Activated naive CD8-positive, alpha-beta T cell treated with anti-CD3 and anti-CD28 coated beads, Interleukin-2, amount 50 U/mL, for 16 hours (primary cell): ENCODE measurements around the gene RGS10.
"Not testable (repeated sequence)": the region's sequence is repeated elsewhere in the genome, so short reads cannot be mapped to it uniquely, and the experiment has no call there.

Experiments
- DNase-seq: peaks from one replicate; pipeline ENCODE4 v3.0.0-alpha.2; 2020; ENCODE audit warnings: low read depth, low spot score

RGS10 gene

DNA sequence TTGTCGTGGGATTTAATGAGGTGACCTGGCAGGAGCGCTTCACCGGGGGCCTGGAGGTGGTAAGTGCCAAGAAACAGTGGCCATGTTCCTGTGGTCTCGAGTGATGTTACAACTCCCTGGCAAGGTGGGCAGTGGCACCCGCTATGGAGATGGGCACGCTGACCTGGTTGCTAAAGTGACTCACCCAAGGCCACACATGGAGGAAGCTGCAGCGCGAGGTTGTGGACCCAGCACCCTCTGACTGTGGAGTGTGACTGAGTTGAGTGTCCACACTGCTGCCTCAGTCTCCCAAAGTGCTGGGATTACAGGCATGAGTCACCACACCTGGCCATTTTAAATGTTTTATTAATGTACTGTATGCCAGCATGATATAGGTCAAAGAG lies 73.2 kb downstream of the RGS10 start:
- DNase-seq: no peak

DNA sequence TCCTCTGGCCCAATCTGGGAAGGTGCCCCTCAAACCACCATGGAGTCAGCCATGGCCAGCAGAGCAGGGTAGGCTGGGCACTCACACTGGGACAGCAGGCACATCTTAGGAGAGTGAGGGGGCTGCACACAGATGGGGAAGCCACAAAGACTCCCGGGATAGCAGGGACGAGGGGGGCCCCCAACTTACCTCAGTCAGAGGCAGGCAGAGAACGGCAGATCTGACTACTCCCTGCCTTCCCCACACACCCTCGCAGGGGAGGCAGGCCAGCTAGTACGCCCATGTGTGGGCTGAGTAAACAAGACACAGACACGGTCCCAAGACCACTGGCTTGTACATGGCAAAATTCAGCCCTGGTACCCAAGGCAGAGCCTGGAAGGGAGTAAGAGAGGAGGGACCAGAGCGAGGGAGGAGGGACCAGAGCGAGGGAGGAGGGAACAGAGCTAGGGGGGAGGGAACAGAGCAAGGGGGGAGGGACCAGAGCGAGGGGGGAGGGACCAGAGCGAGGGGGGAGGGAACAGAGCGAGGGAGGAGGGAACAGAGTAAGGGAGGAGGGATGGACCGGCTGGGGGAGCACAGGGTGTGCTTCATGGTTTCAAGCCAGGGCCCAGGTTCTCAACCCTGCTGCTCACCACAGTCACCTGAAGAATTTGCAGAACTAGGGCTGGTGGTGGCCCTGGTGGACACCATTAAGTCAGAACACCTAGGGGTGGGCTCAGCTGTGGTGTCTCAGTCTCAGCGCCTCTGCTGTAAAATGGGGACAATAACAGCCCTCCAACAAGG lies 73.8 kb downstream of the RGS10 start:
- no peak for DNase-seq

DNA sequence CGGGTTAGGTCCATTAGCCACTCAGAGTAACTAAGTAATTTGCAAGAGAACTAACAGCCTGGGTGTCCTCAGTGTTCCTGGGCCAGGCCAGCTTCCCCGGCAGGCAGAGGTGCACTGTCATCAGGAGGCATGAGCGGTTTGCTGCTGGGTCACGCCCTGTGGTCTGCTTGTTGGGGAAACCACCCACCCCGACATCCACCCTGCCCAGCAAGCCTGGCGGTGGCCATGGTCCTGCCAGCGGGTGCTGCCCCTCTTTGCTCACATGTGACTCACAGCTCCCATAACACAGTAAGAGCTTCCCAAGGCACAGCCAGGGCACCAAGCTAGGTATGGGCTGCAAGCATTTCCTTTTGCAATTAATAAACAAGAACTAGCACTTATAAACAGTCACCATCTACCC lies 75.9 kb downstream of the RGS10 start:
- DNase-seq: no peak

DNA sequence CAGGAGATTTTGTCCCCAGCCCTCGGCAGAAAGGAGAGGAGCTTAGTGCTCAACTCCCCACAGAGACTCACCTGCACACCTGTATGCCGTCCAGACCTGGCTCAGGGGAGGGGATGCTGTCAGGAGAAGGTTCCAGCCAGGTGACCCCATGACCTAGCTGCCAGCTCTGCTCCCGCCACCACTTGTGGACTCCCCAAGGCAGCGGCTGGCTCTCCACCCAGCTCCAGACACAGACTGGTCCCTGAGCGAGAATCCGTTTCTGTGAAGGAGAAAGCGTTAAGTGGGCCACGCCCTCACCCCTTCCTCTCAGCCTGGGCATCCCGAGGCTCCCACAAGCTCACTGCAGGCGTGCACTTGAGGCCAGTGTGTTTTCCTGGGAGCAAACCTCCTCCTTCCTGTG lies 76.4 kb downstream of the RGS10 start:
- DNase-seq: no peak

DNA sequence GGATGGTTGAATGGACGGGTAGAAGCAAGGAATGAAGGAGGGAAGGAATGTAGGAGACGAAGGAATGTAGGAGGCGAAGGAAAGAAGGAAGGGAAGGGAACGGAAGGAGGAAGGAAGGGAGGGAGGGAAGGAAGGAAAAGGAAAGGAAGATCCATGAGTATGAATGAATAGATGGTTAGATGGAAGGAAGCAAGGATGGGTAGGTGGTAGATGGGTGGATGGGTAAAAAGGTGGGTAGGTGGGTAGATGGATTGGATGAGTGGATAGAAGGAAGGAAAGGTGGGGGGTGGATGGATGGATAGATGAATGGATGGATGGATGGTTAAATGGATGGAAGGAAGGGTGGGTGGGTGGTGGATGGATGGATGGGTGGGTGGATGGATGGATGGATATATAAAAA lies 77.4 kb downstream of the RGS10 start:
- no peak for DNase-seq

DNA sequence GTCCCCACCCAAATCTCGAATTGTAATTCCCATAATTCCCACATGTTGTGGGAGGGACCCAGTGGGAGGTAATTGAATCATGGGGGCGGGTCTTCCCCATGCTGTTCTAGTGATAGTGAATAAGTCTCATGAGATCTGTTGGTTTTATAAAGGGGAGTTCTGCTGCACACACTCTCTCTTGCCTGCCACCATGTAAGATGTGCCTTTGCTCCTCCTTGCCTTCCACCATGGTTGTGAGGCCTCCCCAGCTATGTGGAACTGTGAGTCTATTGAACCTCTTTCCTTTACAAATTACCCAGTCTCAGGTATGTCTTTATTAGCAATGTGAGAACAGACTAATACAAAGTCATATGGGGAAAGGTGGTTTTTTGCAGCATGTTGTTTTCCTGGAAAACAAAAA lies 79.3 kb downstream of the RGS10 start:
- not testable (repeated sequence) for DNase-seq

DNA sequence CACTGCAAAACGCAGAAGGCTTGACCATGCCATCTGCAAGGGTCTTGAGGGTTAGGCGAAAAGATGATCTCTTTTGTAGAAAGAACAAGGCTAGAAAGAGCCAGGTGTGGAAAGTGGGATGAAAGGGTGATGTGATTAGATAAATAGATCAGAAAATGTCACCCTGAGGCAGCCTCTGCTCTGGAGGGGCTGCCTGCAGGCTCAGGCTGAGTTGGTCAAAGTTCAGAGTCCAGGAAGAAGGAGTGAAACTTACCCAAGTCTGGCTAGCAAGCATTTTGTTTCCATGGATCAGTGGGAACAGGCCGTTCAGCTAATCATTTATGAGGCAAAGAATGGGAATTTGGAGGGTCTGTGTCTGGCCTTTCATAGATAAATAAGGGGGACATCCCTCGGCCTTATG lies 79.7 kb downstream of the RGS10 start:
- no peak for DNase-seq

DNA sequence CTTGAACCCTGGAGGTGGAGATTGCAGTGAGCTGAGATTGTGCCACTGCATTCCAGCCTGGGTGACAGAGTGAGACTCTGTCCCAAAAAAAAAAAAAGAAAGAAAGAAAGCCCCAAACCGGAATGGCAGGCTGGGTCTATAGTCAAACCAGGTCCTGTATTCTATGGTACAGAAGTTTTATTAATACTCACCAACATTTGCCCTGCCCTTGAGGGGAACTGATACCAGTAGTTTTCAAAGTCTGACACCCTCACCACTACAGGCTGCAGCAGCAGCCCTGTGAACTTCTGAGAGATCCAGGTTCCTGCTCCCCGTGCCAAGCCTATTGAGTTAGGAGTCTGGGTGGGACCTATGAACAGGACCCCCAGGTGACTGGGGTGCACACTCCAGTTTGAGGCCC lies 80.6 kb downstream of the RGS10 start:
- DNase-seq: no peak

DNA sequence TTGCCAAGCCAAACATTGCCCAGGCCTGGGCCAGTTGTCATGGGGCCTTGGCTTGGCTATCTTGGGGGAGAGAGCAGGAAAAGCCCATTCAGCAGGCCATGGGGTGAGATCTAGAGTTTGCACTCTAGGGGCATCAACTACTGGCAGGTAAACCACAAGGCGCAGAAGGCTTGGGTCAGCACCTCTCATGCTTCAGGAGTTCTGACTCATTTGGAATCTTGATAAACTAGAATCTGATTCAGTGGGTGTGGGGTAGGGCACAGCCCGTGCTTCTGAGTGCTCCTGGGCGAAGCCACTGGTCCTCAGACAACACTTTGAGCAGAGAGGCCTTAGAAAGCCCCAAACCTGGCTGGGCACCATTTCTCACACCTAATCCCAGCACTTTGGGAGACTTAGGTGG lies 81.1 kb downstream of the RGS10 start:
- DNase-seq: no peak

DNA sequence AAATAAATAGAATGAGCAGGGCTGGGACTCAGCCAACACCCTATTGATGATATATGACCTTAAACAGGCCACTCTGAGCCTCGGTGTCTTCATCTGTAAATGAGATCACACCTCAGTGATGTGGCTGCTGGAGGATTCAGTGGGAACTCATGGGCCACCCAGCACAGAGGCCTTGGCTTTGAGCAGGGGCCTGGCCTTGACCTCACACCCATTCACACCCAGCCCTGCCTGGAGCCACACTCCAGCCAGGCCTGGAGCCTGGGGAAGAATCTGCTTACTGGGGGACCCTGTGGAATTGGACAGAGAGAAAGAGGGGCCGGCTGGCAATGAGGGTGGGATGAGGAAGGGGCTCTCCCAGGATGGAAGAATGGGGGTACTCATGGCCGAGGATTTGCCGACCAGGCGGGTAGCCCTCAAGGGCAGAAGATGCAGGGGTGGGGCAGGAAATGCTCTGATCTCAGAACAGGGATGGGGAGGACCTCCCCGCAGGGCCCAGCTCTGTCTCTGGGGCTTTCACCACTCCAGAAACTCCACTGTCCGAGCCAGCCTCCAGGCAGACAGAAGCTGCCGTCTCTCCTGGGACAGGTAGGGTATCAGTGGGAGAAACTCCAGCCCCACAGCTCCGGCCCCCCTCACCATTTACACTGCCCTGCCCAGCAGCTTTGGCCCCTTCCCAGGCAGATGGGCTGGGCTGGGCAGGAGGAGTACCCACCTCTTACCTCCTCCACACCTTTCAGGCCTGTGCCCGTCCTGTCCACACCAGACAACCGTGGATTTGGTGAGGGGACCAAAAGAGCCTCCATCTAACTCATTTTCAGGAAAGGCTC lies 81.9 kb downstream of the RGS10 start:
- no peak for DNase-seq

DNA sequence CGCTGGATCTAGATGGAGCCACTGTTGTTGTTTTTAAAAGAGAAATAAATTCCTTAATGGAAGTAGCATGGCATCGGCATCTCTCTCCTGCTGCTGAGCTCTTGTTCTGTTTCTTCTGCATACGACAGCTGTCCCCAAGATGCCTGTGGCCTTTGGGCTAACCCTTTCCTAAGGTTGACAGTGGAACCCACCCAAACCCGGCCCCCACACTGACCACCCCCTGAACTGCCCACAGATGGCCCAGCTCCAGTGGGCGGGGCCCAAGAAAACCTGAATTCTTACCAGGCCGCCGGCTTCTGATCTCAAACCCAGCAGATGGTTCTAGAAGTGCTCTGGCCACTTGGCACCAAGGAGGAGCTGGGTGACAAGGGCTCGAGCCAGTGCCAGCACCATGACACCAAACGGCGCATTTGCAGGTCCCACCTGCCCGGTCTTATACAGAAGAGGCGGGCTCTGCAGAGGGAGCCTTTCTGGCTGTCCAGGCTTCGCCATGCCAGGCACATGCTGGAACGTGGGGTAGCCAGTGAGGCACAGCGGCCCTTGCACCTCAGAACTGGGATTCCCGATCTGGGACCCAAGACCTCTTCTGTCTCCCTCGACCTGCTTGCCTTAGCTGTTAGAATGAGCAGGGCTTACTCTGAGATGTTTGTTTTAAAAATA lies 82.7 kb downstream of the RGS10 start:
- no peak for DNase-seq

DNA sequence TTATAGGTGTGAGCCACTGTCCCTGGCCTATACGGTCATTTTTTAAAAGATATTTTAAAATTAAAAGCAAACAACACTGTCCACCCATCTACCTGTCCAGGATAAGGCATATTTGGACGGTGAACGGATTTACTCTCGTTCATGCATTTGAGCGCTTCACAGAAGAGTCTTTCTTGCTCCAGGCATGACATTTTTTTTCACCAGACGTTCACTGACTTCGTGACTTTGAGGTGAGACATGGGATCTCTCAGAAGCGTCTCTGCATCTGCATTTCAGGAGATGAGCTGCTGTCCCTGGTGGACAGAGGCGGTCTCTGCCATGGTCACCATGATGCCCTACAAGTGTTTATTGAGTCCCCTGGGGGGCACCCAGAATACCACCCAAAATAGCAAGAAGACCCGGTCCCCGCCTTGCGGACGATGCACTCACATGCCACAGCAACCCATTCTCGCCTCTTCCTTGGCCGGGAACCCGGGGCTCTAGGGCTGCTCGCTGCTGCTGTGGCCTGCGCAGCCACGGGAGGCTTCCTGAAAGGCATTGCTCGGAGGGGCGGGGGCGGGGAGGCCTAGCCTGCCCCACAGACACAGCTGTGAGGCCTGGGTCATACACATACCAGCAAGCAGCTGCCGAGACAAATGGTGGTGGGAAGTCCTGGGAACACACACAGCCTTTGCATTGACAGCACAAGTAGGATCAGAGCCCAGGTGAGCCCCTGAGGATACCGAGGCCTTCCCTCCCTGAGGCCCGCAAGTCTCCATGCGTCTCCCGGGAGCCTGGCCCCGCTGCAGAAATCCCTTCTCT lies 84.4 kb downstream of the RGS10 start:
- DNase-seq: no peak

DNA sequence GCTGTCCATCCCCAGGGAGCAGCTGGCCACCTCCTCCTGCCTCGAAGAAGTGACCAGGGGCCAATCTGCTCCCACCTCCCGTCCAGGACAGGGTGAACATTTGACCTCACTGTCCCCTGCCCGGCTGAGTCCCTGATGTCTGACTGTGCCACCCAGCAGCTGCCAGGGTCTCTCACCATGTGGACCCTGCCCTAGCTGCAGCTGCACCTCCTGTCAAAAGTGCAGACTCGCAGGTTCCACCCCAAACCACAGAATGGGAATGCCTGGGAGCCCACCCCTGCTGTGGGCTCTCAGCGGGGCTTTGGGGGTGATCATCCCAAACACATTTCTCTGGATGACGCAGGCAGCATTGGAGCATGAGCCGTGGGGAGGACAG lies 86.1 kb downstream of the RGS10 start:
- no peak for DNase-seq

DNA sequence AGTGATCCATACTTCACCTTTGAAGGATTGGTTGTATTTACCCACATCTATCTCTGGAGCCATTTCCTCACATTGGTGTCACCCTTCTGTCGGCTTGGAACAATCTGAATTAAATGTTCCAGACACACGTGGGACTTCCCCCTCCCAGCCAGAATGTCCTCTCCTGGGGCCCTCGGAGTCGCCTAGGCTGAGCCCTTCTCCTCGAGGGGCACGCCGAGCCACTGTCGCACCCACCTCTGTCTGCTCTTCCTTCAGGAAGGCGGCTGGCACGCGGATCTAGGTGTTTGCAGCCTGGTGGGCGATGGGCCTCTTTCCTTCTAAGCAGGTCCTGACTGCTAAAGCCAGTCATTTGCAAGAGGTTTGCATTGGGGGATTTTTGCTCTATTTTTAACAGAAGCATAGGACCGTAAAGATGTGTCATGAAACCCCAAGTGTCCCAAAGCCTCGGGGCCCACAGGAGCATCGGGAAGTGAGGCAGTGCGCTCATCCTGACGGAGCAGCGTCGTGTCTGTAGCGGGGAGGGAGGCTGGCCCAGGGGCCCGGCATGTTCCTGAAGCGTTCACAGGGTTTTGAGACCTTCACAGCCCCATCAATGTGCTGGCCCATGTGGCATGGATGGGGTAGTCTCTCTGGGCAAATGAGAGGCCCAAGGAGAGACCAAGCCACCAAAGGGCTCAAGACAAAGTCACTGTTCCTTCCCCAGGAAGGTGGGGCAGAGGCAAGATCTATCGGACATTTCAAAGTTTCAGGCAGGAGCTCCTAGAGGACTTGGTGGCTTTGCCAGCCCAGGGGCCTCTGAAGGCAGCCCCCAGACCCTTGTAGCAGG lies 86.7 kb downstream of the RGS10 start:
- DNase-seq: no peak

DNA sequence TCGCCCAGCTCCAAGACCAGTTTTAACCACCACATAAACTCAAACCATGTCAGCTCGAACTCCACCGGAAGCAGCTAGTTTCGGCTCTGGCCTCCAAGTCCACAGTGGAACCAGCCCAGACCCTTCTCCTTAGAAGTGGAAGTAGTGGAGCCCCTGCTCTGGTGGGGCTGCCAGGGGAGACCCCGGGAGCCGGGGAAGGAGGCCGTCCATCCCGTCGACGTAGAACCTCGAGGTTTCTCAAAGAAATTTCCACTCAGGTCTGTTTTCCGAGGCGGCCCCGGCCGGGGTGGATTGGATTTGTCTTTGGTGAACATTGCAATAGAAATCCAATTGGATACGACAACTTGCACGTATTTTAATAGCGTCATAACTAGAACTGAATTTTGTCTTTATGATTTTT lies 87.5 kb downstream of the RGS10 start:
- DNase-seq: no peak

DNA sequence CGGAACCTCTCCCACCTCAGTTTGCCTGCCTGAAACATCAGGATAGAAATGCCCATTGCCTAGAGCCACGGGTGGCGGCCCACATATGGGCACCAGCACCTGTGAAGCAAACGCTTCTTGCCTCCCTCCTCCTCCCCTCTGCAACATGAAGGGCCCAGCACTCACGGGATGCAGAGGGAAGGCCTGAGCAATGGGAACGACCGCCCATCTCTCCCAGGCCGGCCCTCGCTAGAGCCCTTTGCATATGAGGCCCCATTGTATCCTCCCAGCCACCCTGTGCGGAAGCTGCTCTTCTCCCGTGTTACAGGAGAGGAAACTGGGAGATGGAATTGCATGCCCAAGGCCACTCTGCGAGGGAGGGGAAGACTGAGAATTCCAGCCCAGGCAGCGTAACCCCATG lies 88.2 kb downstream of the RGS10 start:
- no peak for DNase-seq

DNA sequence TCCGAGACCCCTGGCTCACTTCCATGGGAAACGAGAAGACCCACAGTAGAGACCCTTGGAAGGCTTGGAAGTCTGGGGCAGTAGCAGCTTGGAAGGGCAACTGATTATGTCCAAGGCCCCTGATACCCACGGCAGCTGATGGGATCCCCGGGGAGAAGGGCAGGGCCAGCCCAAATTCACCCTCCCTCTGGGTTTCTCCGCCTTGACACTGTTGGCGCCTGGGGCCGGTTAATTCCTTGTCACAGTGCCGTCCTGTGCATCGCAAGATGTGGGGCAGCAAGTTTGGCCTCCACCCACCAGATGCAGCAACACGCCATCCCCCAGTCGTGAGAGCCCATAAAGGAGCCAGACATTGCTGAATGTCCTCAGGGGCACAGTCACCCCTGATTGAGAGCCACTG lies 89.2 kb downstream of the RGS10 start:
- no peak for DNase-seq

DNA sequence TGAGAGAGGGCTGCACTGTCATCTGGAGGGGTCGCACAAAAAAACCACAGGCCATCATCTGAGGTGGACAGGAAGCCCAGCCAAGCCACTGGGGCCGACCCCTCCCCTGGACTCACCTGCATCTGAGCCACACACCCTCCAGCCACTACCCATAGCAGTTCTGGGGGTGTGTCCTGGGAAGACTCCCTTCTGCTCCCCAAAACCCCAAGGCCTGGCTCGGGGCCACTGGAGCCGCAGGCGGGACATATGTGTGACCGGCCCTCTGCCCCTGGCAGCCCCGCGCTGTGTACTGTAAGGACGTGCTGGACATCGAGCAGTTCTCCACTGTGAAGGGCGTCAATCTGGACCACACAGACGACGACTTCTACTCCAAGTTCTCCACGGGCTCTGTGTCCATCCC lies 90.1 kb downstream of the RGS10 start:
- no peak for DNase-seq

DNA sequence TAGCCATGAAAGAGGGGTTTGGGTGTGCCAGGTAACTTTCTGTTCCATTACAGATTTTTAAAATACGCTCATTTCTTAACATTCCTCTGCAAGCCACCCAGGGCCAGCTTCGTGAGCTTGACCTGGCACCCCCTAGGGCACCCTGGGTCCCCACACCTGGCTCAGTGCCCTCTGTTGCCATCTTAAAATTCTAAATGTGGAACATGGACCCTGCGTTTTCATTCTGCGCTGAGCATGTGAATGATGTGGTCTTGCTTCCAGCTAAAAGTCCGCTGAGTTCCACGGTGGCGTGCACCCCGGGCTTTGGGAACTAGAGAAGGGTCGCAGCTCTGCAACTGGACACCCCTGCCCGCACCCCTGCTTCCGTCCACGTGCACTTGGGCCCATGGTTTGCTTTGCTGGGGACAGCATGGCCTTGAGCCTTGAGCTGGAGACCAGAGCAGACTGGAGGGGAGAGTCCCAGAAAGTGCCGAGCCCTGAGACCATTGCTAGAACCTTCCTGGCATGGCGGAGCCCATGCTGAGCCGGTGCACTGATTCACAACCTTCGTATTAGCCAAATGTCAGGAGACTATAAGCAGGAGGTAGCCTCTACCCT lies 91.1 kb downstream of the RGS10 start:
- DNase-seq: no peak

DNA sequence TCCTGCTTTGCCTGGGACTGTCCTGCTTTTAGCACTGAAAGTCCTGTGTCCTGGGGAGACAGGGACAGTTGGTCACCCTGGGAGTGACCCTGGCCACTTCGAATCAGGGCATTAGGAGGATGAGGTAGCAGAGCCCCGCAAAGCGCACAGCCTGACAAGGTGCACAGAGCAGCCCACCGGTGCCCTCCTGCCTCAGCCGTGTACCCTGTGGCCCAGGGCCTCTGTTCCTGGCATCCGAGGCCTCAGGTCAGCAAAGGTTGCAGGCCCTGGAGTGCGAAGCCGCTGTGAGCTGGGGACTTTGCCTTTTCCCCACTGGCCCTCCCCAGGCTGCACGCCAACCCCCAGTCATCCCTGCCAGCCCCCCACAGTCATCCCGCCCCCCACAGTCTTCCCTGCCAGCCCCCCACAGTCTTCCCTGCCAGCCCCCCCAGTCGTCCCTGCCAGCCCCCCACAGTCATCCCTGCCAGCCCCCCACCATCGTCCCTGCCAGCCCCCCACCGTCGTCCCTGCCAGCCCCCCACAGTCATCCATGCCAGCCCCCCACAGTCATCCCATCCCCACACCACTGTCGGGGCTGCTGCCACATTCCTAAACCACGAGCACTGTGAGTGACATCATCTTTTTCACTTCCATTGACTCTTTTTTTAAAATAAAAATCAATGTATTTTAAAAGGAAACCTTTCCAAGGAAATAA lies 91.8 kb downstream of the RGS10 start:
- DNase-seq: no peak
